K562 (cell line): ENCODE measurements around the gene KRTAP27-1. TPM values are rescaled to one million over a fixed set of nuclear protein-coding genes. Genes with fewer than 3 reads are reported as not detected.

Experiments
- ATAC-seq: fragments of 200-7000 bp; cut with Tn5 transposase; 3 replicates; pipeline ENCODE4 v1.9.1; 2020; ENCODE audit warnings: moderate library complexity
- BruUV-seq: library from RNA; stranded (reverse); fragments of 400-500 nt; replicated peaks from 2 replicates; lab custom pipeline; 2021; lab: Mats Ljungman, UMichigan
- CTCF ChIA-PET: fragments of 300-600 bp; formaldehyde crosslinking; extraction: SDS; loops from one replicate; lab custom pipeline; 2021; ENCODE audit warnings: low intra/inter-chr PET ratio; lab: Yijun Ruan, JAX
- POLR2A ChIA-PET: fragments of 300-600, 350-650 bp; sonication (Branson Sonifier 250); formaldehyde crosslinking; extraction: SDS; loops from one replicate; lab custom pipeline; 2021; ENCODE audit warnings: antibody characterized with exemption, inconsistent platforms; lab: Yijun Ruan, JAX
- DNase-seq, 4 experiments: peaks; one replicate each; pipeline versions ENCODE4 v3.0.0 to v3.0.0-alpha.2; 2011 to 2018; ENCODE audit warnings: low spot score in 3 of 4, mixed read lengths in 3 of 4; ENCODE audit errors: extremely low read depth in 1 of 4
- FAIRE-seq: peaks from 2 replicates; lab custom pipeline; 2011; peaks lifted over from hg19 to GRCh38; lab: Jason Lieb, UNC
- H2AFZ ChIP-seq: 2 replicates; pipeline ENCODE4 v1.6.0; 2011; ENCODE audit warnings: low read depth, low read length, control low read depth, inconsistent platforms
- H3K27ac ChIP-seq: fragments of 200-600 bp; 3 replicates; pipeline ENCODE4 v1.8.0; 2011; ENCODE audit warnings: low read depth, mild to moderate bottlenecking, control low read depth, inconsistent platforms, low read length, moderate library complexity, mixed read lengths; ENCODE audit errors: extremely low read depth
- H3K27me3 ChIP-seq, 2 experiments: fragments of 300-600 bp in 1 of 2; 2 replicates in 1 of 2; 3 replicates in 1 of 2; pipeline versions ENCODE4 v1.6.0 to v1.8.0; 2011; ENCODE audit warnings: inconsistent platforms in 2 of 2, low read length in 2 of 2, mild to moderate bottlenecking in 1 of 2, mixed read lengths in 1 of 2, moderate library complexity in 1 of 2; ENCODE audit not compliant: control insufficient read depth in 2 of 2, insufficient read depth in 2 of 2
- H3K36me3 ChIP-seq: fragments of 300-600 bp; 3 replicates; pipeline ENCODE4 v1.8.0; 2011; ENCODE audit warnings: mild to moderate bottlenecking, low read length, inconsistent platforms; ENCODE audit not compliant: control insufficient read depth, insufficient read depth
- H3K4me1 ChIP-seq, 2 experiments: fragments of 200-600 bp in 1 of 2; replicated peaks in 1 of 2; 2 replicates in 1 of 2; 3 replicates in 1 of 2; pipeline versions ENCODE4 v1.5.1 to v1.8.0; 2011; ENCODE audit warnings: inconsistent platforms in 2 of 2, low read length in 2 of 2, mild to moderate bottlenecking in 1 of 2, mixed read lengths in 1 of 2, moderate library complexity in 1 of 2; ENCODE audit not compliant: control insufficient read depth in 2 of 2, insufficient read depth in 2 of 2
- H3K4me2 ChIP-seq: 2 replicates; pipeline ENCODE4 v1.6.1; 2011; ENCODE audit warnings: low read length, control low read depth, inconsistent platforms, mixed read lengths; ENCODE audit not compliant: insufficient read depth
- H3K4me3 ChIP-seq: fragments of 200-600 bp; sonication (generic), shearing (Covaris generic); 2 replicates; pipeline ENCODE4 v1.5.1; 2016; ENCODE audit warnings: control low read depth, inconsistent platforms
- H3K79me2 ChIP-seq: fragments of 200-600 bp; 3 replicates; pipeline ENCODE4 v1.8.0; 2011; ENCODE audit warnings: low read length, inconsistent platforms; ENCODE audit not compliant: control insufficient read depth, insufficient read depth
- H3K9ac ChIP-seq, 2 experiments: 2 replicates each; pipeline versions ENCODE4 v1.6.0 to v1.6.1; 2011; ENCODE audit warnings: low read depth in 2 of 2, low read length in 2 of 2, control low read depth in 1 of 2, inconsistent platforms in 1 of 2, mild to moderate bottlenecking in 1 of 2, mixed read lengths in 1 of 2; ENCODE audit not compliant: insufficient read depth in 1 of 2
- H3K9me1 ChIP-seq: one replicate; pipeline ENCODE4 v1.6.0; 2011; ENCODE audit warnings: inconsistent platforms, mild to moderate bottlenecking, low read length, moderate library complexity; ENCODE audit not compliant: control insufficient read depth, insufficient read depth
- H3K9me3 ChIP-seq: replicated peaks from 2 replicates; pipeline ENCODE4 v1.5.1; 2011; ENCODE audit warnings: low read depth, low read length, inconsistent platforms; ENCODE audit not compliant: control insufficient read depth, insufficient read depth
- H4K20me1 ChIP-seq: replicated peaks from 2 replicates; pipeline ENCODE4 v1.6.1; 2011; ENCODE audit warnings: low read length, inconsistent platforms, mixed read lengths; ENCODE audit not compliant: control insufficient read depth, insufficient read depth
- GATA2 ChIP-seq: sonication (generic); formaldehyde crosslinking; IDR thresholded peaks from 2 replicates; pipeline ENCODE4 v1.4.0; 2020; ENCODE audit warnings: mild to moderate bottlenecking, missing genetic modification reagents
- KDM5B ChIP-seq: fragments of 200-600 bp; sonication (generic); IDR thresholded peaks from 2 replicates; pipeline ENCODE4 v1.6.1; 2012; ENCODE audit warnings: low read depth, mild to moderate bottlenecking, moderate library complexity, low read length, control low read depth, inconsistent platforms; ENCODE audit not compliant: insufficient replicate concordance
- TEAD4 ChIP-seq, 2 experiments: sonication (generic) in 1 of 2; formaldehyde crosslinking in 1 of 2; IDR thresholded peaks; 2 replicates each; pipeline versions ENCODE4 v1.6.1 to v1.8.0; 2012 to 2022; ENCODE audit warnings: borderline replicate concordance in 1 of 2, inconsistent platforms in 1 of 2, low read length in 1 of 2, mild to moderate bottlenecking in 1 of 2, missing genetic modification reagents in 1 of 2
- ZNF398 ChIP-seq: fragments of 250-450 bp; sonication (Bioruptor Pico); IDR thresholded peaks from 2 replicates; pipeline ENCODE4 v1.8.0; 2021; ENCODE audit warnings: moderate library complexity, mild to moderate bottlenecking, inconsistent platforms
- ZNF408 ChIP-seq: fragments of 250-450 bp; sonication (Bioruptor Pico); IDR thresholded peaks from 2 replicates; pipeline ENCODE4 v1.4.0; 2020; ENCODE audit warnings: low read depth, mild to moderate bottlenecking, moderate library complexity
- WGBS: fragments of 100-300 bp; shearing (Covaris generic); methylation state at CpG from one replicate; pipeline ENCODE4 v1.1.6; 2016; ENCODE audit warnings: low coverage, mixed read lengths; ENCODE audit not compliant: insufficient coverage; ENCODE audit errors: missing lambda C conversion rate; 5-methylcytosine and 5-hydroxymethylcytosine counted together
- in situ Hi-C: fragments of 300-500 bp; cut with MboI; formaldehyde crosslinking; loops from 4 replicates; pipeline ENCODE4 v1.15.0; 2018; ENCODE audit warnings: inconsistent platforms, mixed read lengths
- intact Hi-C: fragments of 100-400 bp; cut with micrococcal nuclease; formaldehyde crosslinking; loops from 2 replicates; pipeline ENCODE4 v1.14.2; 2022
- polyA plus RNA-seq, 8 experiments: library from polyadenylated mRNA; depleted of rRNA in 4 of 8; stranded (reverse) in 5 of 8; unstranded in 3 of 8; fragments of >200 nt; fragmentation: Nextera tagmentation in 2 of 8; fragmentation: Illumina TruSeq in 1 of 8; extraction: Ambion mirVana in 2 of 8; extraction: Trizol in 1 of 8; gene quantifications; 2 replicates each; pipeline versions ENCODE4 v1.2.1 to v1.2.3, GENCODE V29; 2011 to 2014; ENCODE audit warnings: inconsistent platforms in 1 of 8, missing spikeins in 1 of 8
- total RNA-seq, 7 experiments: library from RNA; depleted of rRNA in 6 of 7; stranded (reverse); fragments of >200 nt in 6 of 7; fragmentation: Illumina TruSeq in 2 of 7; extraction: Trizol in 2 of 7; gene quantifications; 2 replicates each; pipeline versions ENCODE4 v1.2.1 to v1.2.3, GENCODE V29; 2011 to 2021; ENCODE audit warnings: low replicate concordance in 1 of 7

Gene KRTAP27-1
- total and polyA plus RNA-seq, 9 of the 15 experiments (the other 6 are each of a cell fraction or from before 2014, with no cell fraction given), result not detected

GRCh38 chr21:30333736-30334135 lies 3.8 kb downstream of the KRTAP27-1 start:
- Histone ChIP-seq H3K9ac (no peak overlapping the region), H4K20me1 (no peaks in the 10 kb centered on the region), H3K9me1 (no peaks in the 10 kb centered on the region), H3K4me2 (no peak overlapping the region), H2AFZ (no peak overlapping the region), H3K79me2 (no peaks in the 10 kb centered on the region), H3K27me3 (no peaks in the 10 kb centered on the region), H3K36me3 (no peaks in the 10 kb centered on the region), H3K27ac (no peak overlapping the region), H3K4me1 (no peaks in the 10 kb centered on the region), H3K9me3 (no peaks in the 10 kb centered on the region), H3K4me3 (no peak overlapping the region)
- DNase-seq (no peak), FAIRE-seq (no peak), ATAC-seq (no peak)
- TF ChIP-seq ZNF408, result no peak
- TF ChIP-seq TEAD4 (IDR thresholded peaks at IDR 0.05; ENCODE audit: low read length), result no peak
- TF ChIP-seq TEAD4 (CRISPR knock-in tag; IDR thresholded peaks at IDR 0.05; ENCODE audit: borderline replicate concordance), result no peak
- no peak for TF ChIP-seq GATA2 (CRISPR knock-in tag)
- TF ChIP-seq ZNF398, result no peak
- TF ChIP-seq KDM5B, result no peak
- intact Hi-C loops (no loop called here), in situ Hi-C loops (no loop called here)
- ChIA-PET CTCF (no interaction called here), POLR2A (no interaction called here)
- no TSS peak for BruUV-seq
- 0% methylated on average over 3 of the region's 3 CpGs for WGBS
